Peyer's patch (tissue), 4 donors: Measurements from ENCODE around the gene ADIPOR2.

Experiments
- POLR2A ChIP-seq, 2 donors: fragments of 450-650 bp; IDR thresholded peaks; one replicate each; pipeline ENCODE4 v1.5.1; 2017; ENCODE audit warnings: antibody characterized with exemption in 2 of 2, mild to moderate bottlenecking in 2 of 2, moderate library complexity in 2 of 2
- TF ChIP-seq, protein P1 (sequence below), 6 experiments: fragments of 450-650 bp in 4 of 6; fragments of 200-600 bp in 2 of 6; sonication (generic) in 1 of 6; IDR thresholded peaks; one replicate each; pipeline ENCODE4 v1.5.1; 2017 to 2019; ENCODE audit warnings: antibody characterized with exemption in 6 of 6, mild to moderate bottlenecking in 3 of 6, moderate library complexity in 1 of 6

- TF ChIP-seq, protein P1, sequence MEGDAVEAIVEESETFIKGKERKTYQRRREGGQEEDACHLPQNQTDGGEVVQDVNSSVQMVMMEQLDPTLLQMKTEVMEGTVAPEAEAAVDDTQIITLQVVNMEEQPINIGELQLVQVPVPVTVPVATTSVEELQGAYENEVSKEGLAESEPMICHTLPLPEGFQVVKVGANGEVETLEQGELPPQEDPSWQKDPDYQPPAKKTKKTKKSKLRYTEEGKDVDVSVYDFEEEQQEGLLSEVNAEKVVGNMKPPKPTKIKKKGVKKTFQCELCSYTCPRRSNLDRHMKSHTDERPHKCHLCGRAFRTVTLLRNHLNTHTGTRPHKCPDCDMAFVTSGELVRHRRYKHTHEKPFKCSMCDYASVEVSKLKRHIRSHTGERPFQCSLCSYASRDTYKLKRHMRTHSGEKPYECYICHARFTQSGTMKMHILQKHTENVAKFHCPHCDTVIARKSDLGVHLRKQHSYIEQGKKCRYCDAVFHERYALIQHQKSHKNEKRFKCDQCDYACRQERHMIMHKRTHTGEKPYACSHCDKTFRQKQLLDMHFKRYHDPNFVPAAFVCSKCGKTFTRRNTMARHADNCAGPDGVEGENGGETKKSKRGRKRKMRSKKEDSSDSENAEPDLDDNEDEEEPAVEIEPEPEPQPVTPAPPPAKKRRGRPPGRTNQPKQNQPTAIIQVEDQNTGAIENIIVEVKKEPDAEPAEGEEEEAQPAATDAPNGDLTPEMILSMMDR (IDR thresholded peaks at IDR 0.05) = no peak
- TF ChIP-seq POLR2A (IDR thresholded peaks at IDR 0.05) = no peak
These were observed 27.3 kb upstream of the ADIPOR2 start for GRCh38 chr12:1663440-1664132.
